ENCODE data around the gene MPPED2.

DNA sequence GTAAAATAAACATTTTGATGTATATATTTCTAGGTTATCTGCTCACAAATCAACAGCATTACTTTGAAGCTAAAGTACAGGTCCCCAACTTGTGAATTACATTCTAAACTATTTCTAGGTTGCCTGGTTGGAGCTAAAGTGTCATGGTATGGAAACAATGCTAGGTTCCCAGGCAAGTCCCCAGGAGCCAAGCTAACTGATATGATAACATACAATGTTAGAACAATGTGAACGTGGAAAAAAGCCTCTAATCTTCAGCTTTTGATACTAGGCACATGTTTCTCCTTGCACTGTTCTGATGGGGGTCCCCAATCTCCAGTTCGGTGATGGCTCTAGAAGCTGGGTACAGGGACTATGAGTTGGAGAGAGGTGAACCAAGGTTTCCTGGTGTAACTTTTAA is 153.4 kb downstream of the MPPED2 start:
- TF ChIP-seq, protein P1, sequence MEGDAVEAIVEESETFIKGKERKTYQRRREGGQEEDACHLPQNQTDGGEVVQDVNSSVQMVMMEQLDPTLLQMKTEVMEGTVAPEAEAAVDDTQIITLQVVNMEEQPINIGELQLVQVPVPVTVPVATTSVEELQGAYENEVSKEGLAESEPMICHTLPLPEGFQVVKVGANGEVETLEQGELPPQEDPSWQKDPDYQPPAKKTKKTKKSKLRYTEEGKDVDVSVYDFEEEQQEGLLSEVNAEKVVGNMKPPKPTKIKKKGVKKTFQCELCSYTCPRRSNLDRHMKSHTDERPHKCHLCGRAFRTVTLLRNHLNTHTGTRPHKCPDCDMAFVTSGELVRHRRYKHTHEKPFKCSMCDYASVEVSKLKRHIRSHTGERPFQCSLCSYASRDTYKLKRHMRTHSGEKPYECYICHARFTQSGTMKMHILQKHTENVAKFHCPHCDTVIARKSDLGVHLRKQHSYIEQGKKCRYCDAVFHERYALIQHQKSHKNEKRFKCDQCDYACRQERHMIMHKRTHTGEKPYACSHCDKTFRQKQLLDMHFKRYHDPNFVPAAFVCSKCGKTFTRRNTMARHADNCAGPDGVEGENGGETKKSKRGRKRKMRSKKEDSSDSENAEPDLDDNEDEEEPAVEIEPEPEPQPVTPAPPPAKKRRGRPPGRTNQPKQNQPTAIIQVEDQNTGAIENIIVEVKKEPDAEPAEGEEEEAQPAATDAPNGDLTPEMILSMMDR (IDR thresholded peaks at IDR 0.05) = no peak
- TF ChIP-seq POLR2A (IDR thresholded peaks at IDR 0.05) = no peak
